ENCODE results near the gene DNAJB11. TPM values are rescaled to one million over a fixed set of nuclear protein-coding genes. Genes with fewer than 3 reads are reported as not detected.

DNAJB11 gene
- total RNA-seq, 1 donor from 2014 or later, result 53.5 TPM

DNA sequence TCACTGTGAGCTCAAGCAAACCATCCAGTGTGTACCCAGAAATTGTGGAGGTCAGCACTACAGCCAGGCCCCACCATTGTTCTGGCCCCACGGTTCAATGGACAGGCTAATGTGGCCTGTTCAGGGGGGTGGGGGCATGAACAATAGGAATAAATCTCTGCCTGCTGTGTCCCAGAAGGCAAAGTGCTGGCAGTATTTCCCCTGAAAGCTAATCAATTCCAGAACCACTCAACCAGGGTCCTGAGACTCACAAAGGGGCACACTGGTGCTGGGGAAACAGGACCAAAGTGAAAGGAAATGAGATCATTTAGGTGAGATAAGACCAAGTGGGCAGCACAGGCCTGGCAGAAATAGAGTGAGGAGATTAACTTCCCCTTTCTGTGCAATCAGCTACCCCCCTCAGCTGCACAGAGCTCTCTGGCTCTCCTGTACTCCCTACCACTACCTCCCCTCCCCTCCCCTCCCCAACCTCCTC is 37.9 kb upstream of the DNAJB11 start:
- TF ChIP-seq, protein P1, sequence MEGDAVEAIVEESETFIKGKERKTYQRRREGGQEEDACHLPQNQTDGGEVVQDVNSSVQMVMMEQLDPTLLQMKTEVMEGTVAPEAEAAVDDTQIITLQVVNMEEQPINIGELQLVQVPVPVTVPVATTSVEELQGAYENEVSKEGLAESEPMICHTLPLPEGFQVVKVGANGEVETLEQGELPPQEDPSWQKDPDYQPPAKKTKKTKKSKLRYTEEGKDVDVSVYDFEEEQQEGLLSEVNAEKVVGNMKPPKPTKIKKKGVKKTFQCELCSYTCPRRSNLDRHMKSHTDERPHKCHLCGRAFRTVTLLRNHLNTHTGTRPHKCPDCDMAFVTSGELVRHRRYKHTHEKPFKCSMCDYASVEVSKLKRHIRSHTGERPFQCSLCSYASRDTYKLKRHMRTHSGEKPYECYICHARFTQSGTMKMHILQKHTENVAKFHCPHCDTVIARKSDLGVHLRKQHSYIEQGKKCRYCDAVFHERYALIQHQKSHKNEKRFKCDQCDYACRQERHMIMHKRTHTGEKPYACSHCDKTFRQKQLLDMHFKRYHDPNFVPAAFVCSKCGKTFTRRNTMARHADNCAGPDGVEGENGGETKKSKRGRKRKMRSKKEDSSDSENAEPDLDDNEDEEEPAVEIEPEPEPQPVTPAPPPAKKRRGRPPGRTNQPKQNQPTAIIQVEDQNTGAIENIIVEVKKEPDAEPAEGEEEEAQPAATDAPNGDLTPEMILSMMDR (conservative IDR thresholded peaks at IDR 0.05), result no peak
- Mint-ChIP-seq H3K4me3 (peak overlapping the region; percentile 71), H3K27ac (ENCODE audit: unreplicated experiment) (peak overlapping the region; percentile 100), H3K27me3 (ENCODE audit: low read depth) (no peaks in the 10 kb centered on the region), H3K36me3 (ENCODE audit: low read depth) (no peaks in the 10 kb centered on the region), H3K4me1 (peaks cover 28% of the 10 kb centered on the region), H3K9me3 (peaks cover 2% of the 10 kb centered on the region)
- DNase-seq (ENCODE audit: low read depth, low spot score), result peak; percentile 26

DNA sequence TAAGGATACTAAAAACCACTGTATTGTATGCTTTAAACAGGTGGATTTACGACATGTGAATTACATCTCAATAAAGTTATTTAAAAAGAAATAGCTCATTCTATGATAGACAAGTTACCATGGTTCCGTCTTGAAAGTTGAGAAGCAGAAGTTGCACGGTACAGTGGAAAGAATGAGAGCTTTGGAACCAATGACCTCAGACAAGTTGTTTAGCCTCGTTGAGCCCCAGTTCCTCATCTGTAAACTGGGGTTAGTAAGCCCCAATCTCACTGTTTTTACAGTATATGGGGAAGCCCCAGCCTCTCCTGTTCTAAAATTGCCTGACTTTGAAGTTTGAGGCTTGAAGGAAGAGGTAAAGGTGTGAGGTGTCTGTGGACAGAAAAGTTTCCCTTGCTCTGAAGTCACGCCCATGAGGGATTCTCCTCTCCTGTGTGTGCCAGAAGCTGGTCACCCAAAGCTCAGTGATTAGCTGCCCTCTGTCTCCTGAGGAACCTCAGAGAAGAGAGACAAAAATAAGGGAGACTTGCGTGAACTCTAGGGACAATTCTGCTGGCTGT is 36.3 kb upstream of the DNAJB11 start:
- Mint-ChIP-seq H3K36me3 (ENCODE audit: low read depth) (no peaks in the 10 kb centered on the region), H3K4me1 (peaks cover 22% of the 10 kb centered on the region), H3K9me3 (peaks cover 2% of the 10 kb centered on the region), H3K4me3 (no peak overlapping the region), H3K27ac (ENCODE audit: unreplicated experiment) (peak overlapping the region; percentile 29), H3K27me3 (ENCODE audit: low read depth) (no peaks in the 10 kb centered on the region)
- no peak for DNase-seq (ENCODE audit: low read depth, low spot score)
- TF ChIP-seq, protein P1 (conservative IDR thresholded peaks at IDR 0.05), result no peak

DNA sequence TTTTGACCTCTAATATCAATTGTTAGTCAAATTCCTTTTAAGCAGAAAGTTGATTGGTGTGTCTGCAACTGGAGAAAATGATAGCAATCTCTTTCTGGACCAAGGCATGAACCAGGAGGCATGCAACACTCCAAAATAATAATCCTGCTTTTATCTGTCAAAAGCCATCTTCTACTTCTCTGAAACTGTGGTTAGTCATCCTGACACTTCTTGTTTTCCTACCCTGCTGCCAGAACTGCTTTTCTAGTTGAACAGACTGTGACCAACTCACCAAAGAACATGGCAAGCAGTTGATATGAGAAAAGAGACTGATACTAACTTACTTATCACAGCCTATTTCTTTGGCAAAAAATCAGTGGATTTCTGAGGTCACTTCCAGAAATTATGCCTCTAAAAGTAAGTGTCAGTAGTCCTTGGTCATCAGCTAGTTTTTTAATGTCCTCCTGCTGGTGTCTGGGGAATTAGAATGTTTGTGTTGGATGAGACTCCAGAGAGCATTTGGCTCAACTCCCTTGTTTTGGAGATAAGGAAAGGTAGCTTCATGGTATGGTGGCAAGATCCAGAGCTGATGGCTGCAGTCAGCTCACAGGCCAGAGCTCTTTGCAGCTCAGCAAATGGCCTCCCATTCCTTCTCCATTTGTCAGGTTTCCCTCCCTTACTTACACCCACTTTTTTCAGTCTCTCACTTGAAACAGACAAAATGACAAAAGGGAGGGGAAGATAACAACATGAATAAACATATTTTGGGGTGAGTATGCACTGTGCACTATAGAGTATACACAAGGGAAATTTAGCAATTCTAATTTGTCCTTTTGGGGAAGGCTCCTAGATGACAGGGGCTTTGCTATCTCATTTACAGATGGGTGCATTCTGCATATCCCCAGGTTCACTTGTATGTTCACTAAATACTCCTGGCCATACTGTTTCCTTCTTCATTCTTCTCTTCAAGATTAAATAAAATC is 33.4 kb upstream of the DNAJB11 start:
- TF ChIP-seq, protein P1 (conservative IDR thresholded peaks at IDR 0.05), result no peak
- Mint-ChIP-seq H3K36me3 (ENCODE audit: low read depth) (no peaks in the 10 kb centered on the region), H3K4me3 (no peak overlapping the region), H3K4me1 (peaks cover 6% of the 10 kb centered on the region), H3K27ac (ENCODE audit: unreplicated experiment) (no peak overlapping the region), H3K27me3 (ENCODE audit: low read depth) (no peaks in the 10 kb centered on the region), H3K9me3 (no peaks in the 10 kb centered on the region)
- no peak for DNase-seq (ENCODE audit: low read depth, low spot score)

DNA sequence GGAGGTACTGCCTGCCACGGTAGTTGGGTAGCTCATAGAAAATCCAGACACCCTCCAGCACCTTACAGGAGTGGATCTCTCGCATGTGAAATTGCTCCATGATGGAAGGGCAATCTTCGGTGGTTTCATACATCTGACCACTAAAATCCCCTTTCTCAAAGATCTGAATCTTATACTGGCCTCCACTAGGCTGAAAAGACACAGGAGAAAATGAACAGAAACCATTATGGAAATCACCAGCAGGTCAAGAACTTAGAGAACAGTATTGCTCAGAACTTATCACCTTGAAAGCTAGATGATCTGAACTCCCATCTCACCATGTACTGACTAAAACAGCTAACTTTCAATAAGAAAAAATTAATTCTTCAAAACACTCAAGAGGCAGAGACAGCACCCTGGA is 31.7 kb upstream of the DNAJB11 start:
- no peaks in the 10 kb centered on the region for H3K9me3 Mint-ChIP-seq
- no peaks in the 10 kb centered on the region for H3K27me3 Mint-ChIP-seq (ENCODE audit: low read depth)
- H3K27ac Mint-ChIP-seq (ENCODE audit: unreplicated experiment), result no peak overlapping the region
- H3K4me3 Mint-ChIP-seq, result no peak overlapping the region
- no peaks in the 10 kb centered on the region for H3K4me1 Mint-ChIP-seq
- H3K36me3 Mint-ChIP-seq (ENCODE audit: low read depth), result no peaks in the 10 kb centered on the region
- DNase-seq (ENCODE audit: low read depth, low spot score), result no peak
- TF ChIP-seq, protein P1 (conservative IDR thresholded peaks at IDR 0.05), result no peak

DNA sequence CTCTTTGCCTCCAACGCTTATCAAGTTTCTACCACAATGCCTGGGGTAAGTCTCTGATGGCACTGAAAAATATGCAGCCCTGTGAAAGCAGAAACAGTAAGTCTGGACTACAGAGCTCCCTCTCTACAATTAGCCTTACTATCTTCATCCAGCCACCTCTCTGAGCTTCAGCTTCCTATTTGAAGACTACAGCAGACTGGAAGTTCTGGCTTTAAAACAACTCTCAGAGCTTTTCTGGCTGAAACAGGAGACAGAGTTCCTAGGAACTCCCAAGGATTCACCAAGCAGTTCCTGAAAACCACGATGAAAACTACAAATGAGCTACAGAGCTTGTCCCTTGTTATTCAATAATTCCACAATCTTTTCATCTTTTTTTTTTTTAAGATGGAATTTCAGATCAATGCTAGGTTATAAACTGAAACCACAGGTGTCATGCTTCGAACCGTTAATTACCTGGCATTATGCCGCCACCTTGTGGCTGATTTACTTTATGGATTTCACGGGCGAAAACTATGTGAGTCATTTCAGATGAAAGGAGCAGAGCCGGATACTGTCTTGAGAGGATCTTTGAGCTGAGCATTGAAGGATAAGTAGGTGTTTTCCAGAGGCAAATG is 30.2 kb upstream of the DNAJB11 start:
- no peaks in the 10 kb centered on the region for H3K9me3 Mint-ChIP-seq
- no peaks in the 10 kb centered on the region for H3K36me3 Mint-ChIP-seq (ENCODE audit: low read depth)
- TF ChIP-seq, protein P1 (conservative IDR thresholded peaks at IDR 0.05), result peak; percentile 96
- peak; percentile 68 for DNase-seq (ENCODE audit: low read depth, low spot score)
- no peak overlapping the region for H3K27ac Mint-ChIP-seq (ENCODE audit: unreplicated experiment)
- H3K4me3 Mint-ChIP-seq, result no peak overlapping the region
- no peaks in the 10 kb centered on the region for H3K4me1 Mint-ChIP-seq
- H3K27me3 Mint-ChIP-seq (ENCODE audit: low read depth), result no peaks in the 10 kb centered on the region
